ENCODE measurements around the gene AP1G2. TPM values are rescaled to one million over a fixed set of nuclear protein-coding genes. Genes with fewer than 3 reads are reported as not detected.

Gene AP1G2
- total and polyA plus RNA-seq, 2 of the 13 experiments (the other 11 are each of a cell fraction or from before 2014, with no cell fraction given) = 96.9 to 611 TPM

GRCh38 chr14:23562822-23563472 lies 4.6 kb downstream of the AP1G2 start (continued):
- TF ChIP-seq, protein P1, sequence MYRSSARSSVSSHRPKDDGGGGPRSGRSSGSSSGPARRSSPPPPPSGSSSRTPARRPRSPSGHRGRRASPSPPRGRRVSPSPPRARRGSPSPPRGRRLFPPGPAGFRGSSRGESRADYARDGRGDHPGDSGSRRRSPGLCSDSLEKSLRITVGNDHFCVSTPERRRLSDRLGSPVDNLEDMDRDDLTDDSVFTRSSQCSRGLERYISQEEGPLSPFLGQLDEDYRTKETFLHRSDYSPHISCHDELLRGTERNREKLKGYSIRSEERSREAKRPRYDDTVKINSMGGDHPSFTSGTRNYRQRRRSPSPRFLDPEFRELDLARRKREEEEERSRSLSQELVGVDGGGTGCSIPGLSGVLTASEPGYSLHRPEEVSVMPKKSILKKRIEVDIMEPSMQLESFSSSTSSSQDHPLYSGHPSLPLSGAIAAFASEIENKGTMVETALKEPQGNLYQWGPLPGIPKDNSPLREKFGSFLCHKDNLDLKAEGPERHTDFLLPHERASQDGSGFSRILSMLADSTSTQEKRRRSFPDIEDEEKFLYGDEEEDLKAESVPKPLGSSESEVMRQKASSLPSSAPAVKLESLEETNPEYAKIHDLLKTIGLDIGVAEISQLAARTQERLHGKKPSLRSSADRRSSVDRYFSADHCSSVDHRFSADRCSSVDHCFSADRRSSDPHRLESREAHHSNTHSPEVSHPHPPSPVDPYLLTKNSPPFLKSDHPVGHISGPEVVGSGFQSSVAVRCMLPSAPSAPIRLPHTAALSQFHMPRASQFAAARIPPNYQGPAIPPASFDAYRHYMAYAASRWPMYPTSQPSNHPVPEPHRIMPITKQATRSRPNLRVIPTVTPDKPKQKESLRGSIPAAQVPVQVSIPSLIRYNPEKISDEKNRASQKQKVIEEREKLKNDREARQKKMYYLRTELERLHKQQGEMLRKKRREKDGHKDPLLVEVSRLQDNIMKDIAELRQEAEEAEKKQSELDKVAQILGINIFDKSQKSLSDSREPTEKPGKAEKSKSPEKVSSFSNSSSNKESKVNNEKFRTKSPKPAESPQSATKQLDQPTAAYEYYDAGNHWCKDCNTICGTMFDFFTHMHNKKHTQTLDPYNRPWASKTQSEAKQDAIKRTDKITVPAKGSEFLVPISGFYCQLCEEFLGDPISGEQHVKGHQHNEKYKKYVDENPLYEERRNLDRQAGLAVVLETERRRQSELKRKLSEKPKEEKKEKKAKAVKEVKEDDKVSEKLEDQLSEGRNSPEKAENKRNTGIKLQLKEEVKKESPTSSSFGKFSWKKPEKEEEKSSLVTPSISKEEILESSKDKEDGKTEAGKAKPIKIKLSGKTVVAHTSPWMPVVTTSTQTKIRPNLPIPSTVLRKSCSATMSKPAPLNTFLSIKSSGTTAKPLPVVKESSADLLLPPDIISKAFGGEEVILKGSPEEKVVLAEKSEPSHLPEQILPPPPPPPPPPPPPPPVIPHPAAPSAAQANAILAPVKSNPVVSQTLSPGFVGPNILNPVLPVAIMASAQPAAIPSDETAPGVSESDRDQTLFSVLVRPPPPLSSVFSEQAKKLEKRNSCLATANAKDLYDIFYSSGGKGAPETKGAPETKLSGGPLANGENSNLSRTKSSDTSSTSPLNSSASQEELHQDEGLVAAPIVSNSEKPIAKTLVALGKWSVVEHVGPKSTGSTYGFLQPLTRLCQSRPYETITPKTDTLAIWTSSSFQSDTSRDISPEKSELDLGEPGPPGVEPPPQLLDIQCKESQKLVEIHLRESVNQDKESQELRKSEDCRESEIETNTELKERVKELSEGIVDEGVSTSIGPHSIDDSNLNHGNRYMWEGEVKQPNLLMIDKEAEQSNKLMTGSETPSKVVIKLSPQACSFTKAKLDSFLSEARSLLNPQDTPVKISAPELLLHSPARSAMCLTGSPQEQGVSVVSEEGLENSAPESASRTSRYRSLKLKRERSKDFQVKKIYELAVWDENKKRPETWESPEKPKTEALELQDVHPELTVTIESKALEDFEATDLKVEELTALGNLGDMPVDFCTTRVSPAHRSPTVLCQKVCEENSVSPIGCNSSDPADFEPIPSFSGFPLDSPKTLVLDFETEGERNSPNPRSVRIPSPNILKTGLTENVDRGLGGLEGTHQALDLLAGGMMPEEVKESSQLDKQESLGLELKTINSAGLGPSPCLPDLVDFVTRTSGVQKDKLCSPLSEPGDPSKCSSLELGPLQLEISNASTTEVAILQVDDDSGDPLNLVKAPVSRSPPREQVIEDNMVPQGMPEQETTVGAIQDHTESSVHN (CRISPR knock-in tag; IDR thresholded peaks at IDR 0.05) = 0 out of 2 replicates have a peak, but pooled peaks have one; percentile 9
- TF ChIP-seq ZNF350 (CRISPR knock-in tag; IDR thresholded peaks at IDR 0.05; ENCODE audit: borderline replicate concordance, low read depth) (peak; percentile 70), ZNF550 (CRISPR knock-in tag; IDR thresholded peaks at IDR 0.05; ENCODE audit: borderline replicate concordance) (no peak; the same call in 1 of the 2 replicates), IRF2 (CRISPR knock-in tag; IDR thresholded peaks at IDR 0.05) (peak; percentile 61; the same call in 1 of the 2 replicates), ZNF10 (CRISPR knock-in tag; IDR thresholded peaks at IDR 0.05; ENCODE audit: borderline replicate concordance, low read depth) (no peak), ZNF160 (CRISPR knock-in tag; IDR thresholded peaks at IDR 0.05) (0 out of 2 replicates have a peak, but pooled peaks have one; percentile 36), MIER3 (CRISPR knock-in tag; IDR thresholded peaks at IDR 0.05; ENCODE audit: borderline replicate concordance) (peak; percentile 30; the same call in 1 of the 2 replicates), ZNF34 (CRISPR knock-in tag; IDR thresholded peaks at IDR 0.05; ENCODE audit: borderline replicate concordance) (0 out of 2 replicates have a peak, but pooled peaks have one; percentile 58), ZNF691 (CRISPR knock-in tag; IDR thresholded peaks at IDR 0.05; ENCODE audit: borderline replicate concordance, low read depth) (0 out of 2 replicates have a peak, but pooled peaks have one; percentile 21), MIXL1 (CRISPR knock-in tag; IDR thresholded peaks at IDR 0.05) (no peak), POLR2AphosphoS5 (IDR thresholded peaks at IDR 0.05; ENCODE audit: low read depth, low read length) (peak; percentile 29; the same call in 1 of the 2 replicates), ZNF496 (CRISPR knock-in tag; IDR thresholded peaks at IDR 0.05; ENCODE audit: insufficient replicate concordance) (no peak), RBM22 (optimal IDR thresholded peaks at IDR 0.05; ENCODE audit: low read length) (peak; percentile 27), ZNF343 (CRISPR knock-in tag; IDR thresholded peaks at IDR 0.05) (0 out of 2 replicates have a peak, but pooled peaks have one; percentile 31), KDM2A (CRISPR knock-in tag; IDR thresholded peaks at IDR 0.05; ENCODE audit: borderline replicate concordance, low read depth) (peak; percentile 29; the same call in 1 of the 2 replicates), NR3C1 (CRISPR knock-in tag; IDR thresholded peaks at IDR 0.05) (no peak), FIP1L1 (IDR thresholded peaks at IDR 0.05; ENCODE audit: borderline replicate concordance, insufficient read depth, low read depth, low read length) (no peak), YEATS2 (CRISPR knock-in tag; IDR thresholded peaks at IDR 0.05; ENCODE audit: borderline replicate concordance) (peak; percentile 45), RBM39 (IDR thresholded peaks at IDR 0.05; ENCODE audit: low read depth, low read length, poor library complexity, severe bottlenecking) (peak; percentile 29), MTA1 (CRISPR knock-in tag; IDR thresholded peaks at IDR 0.05; ENCODE audit: borderline replicate concordance) (no peak), ARNT2 (CRISPR knock-in tag; IDR thresholded peaks at IDR 0.05; ENCODE audit: low read depth) (no peak)
